Testis (tissue), 2 donors: ENCODE data around the gene LRRC7.

ENCODE experiments used
- POLR2A ChIP-seq: fragments of 450-650 bp; IDR thresholded peaks from one replicate; pipeline ENCODE4 v1.6.1; 2017; ENCODE audit warnings: antibody characterized with exemption, mild to moderate bottlenecking, moderate library complexity
- TF ChIP-seq, protein P1 (sequence below), 3 experiments: fragments of 450-650 bp in 2 of 3; fragments of 200-600 bp in 1 of 3; sonication (generic) in 1 of 3; IDR thresholded peaks; one replicate each; pipeline ENCODE4 v1.5.1; 2016 to 2019; ENCODE audit warnings: antibody characterized with exemption in 3 of 3, mild to moderate bottlenecking in 2 of 3, moderate library complexity in 1 of 3

DNA sequence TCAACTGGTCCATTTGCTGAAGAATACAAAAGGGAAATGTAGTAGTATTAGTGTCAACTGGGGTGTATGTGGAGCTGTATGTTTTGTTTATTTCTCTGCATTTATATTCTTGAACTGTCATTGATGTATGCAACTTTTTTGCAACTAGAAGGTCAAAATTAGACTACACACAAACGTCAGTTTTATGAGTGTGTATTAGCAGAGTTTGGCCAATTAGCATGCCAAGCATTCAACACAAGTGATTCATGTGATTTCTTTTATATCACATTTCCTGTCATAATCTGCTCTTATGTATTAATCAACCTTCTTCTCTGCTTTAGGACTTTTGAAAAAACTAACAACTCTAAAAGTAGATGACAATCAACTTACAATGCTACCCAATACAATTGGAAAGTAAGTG lies 426.5 kb downstream of the LRRC7 start:
- TF ChIP-seq, protein P1, sequence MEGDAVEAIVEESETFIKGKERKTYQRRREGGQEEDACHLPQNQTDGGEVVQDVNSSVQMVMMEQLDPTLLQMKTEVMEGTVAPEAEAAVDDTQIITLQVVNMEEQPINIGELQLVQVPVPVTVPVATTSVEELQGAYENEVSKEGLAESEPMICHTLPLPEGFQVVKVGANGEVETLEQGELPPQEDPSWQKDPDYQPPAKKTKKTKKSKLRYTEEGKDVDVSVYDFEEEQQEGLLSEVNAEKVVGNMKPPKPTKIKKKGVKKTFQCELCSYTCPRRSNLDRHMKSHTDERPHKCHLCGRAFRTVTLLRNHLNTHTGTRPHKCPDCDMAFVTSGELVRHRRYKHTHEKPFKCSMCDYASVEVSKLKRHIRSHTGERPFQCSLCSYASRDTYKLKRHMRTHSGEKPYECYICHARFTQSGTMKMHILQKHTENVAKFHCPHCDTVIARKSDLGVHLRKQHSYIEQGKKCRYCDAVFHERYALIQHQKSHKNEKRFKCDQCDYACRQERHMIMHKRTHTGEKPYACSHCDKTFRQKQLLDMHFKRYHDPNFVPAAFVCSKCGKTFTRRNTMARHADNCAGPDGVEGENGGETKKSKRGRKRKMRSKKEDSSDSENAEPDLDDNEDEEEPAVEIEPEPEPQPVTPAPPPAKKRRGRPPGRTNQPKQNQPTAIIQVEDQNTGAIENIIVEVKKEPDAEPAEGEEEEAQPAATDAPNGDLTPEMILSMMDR (IDR thresholded peaks at IDR 0.05), result no peak
- no peak for TF ChIP-seq POLR2A
